D721Med (cell line): ENCODE results near the gene CDH2.
A peak's percentile ranks its signal among the peaks of the same experiment; 100 is the strongest.

Experiments
- DNase-seq: peaks from one replicate; pipeline ENCODE4 v3.0.0; 2011; ENCODE audit warnings: low spot score; ENCODE audit not compliant: insufficient read length
- FAIRE-seq: peaks from 2 replicates; lab custom pipeline; 2011; peaks lifted over from hg19 to GRCh38; lab: Jason Lieb, UNC
- TF ChIP-seq, protein P1 (sequence below): IDR thresholded peaks from 2 replicates; pipeline ENCODE4 v1.5.1; 2012; ENCODE audit warnings: mild to moderate bottlenecking, control low read depth; ENCODE audit not compliant: insufficient read depth; ENCODE audit errors: missing control alignments

Gene CDH2

DNA sequence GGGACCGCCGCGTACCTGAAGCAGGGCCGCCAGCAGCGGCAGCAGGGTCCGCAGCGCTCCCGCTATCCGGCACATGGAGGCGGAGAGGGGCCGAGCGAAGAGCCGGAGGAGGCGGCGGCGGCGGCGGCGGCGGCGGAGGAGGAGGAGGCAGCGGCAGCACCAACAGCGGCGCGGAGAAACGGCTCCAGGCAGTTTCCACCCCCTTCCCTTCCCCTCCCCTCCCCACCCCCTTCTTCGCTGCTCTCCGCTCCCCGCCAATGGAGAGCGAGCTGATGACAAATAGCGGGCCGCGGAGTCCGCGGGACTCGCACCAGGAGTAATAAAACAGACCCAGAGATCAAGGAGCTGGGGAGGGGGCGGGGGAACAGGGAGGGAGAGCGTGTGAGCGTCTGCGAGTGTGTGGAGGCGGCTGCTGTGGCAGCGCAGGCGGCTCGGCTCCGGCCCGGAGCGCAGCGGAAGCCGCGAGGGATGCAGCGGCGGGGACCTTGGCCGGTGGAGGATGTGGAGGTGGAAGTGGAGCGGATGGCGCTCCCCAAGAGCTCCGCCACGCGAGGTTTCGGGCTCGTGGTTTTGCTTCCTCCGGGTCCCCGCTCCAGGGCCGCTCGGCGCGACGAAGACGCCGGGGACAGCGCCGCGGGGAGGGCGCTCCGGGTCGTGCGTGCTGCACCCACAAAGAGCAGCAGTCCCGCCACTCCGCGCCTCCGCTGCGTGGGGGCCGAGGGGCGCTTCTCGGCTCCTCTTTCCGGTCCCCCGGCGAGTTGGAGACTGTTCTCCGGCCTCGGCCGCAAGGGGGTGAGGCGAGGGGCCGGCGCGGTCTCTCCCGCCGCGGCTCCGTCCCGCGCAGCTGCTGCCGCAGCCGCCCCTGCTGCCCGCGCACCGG is at the start of gene CDH2:
Gene CDH2 (minus strand): TSS at position 183 of the 880 bp plus-strand sequence. CDS start 108 bp downstream, at position 75.
- DNase-seq (peak; percentile 34), FAIRE-seq (no peak)
- TF ChIP-seq, protein P1, sequence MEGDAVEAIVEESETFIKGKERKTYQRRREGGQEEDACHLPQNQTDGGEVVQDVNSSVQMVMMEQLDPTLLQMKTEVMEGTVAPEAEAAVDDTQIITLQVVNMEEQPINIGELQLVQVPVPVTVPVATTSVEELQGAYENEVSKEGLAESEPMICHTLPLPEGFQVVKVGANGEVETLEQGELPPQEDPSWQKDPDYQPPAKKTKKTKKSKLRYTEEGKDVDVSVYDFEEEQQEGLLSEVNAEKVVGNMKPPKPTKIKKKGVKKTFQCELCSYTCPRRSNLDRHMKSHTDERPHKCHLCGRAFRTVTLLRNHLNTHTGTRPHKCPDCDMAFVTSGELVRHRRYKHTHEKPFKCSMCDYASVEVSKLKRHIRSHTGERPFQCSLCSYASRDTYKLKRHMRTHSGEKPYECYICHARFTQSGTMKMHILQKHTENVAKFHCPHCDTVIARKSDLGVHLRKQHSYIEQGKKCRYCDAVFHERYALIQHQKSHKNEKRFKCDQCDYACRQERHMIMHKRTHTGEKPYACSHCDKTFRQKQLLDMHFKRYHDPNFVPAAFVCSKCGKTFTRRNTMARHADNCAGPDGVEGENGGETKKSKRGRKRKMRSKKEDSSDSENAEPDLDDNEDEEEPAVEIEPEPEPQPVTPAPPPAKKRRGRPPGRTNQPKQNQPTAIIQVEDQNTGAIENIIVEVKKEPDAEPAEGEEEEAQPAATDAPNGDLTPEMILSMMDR = no peak

DNA sequence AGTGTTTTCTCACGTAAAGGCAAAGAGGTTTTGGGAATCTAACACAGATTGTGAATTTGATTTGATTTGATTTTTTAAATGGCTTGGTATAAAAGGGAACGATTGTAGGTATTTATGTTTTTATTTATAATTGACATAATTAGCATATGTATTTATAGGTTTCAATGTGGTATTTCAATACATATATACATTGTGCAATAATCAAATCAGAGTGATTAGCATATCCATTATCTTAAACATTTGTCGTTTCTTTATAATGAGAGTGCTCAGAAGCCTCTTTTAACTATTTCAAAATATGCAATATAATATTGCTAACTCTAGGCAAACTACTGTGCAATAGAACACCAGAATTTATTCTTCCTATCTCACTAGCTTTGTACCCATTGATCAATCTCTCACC is 35.1 kb upstream of the CDH2 start:
- DNase-seq (no peak), FAIRE-seq (no peak)
- TF ChIP-seq, protein P1 = no peak

DNA sequence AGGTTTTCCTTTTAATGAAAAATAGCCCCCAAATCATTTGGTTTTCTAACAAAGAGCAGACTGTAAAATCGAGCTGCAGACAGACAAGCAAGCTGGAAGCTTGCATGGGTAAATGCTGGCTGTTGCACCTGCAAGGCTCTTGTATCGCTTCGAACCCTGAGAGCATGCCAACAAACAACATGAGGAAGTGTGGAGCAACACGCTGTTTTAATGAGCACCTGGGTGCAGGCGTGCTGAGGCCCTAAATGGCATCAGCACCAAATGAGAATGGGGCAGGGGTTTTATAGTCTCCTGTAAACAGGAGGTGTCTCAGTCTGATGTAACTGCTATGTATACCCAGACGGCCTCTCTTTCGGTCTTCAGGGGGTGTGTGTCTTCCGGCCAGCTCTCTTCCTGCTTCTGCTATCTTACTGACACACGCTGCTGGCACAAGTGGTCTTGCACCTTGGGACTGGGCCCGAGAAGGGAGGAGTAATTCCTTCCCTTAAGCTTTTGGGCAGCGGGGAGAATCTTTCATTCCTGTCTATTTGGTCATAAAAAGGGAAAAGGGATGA is 31.9 kb upstream of the CDH2 start:
- TF ChIP-seq, protein P1 = no peak
- DNase-seq (no peak), FAIRE-seq (no peak)

DNA sequence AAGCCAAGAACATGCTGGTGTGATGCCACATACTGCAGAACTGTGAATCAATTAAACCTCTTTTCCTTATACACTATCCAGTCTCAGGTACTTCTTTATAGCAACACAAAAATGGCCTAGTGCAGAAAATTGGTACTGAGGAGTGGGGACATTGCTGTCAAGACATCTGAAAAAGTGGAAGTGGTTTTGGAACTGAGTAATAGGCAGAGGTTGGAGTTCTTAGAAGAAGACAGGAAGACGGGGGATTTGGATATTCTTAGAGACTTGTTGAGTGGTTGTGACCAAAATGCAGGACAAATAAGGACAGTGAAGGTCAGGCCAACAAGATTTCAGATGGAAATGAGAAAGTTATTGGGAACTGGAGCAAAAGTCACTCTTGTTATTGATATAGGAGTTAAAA is 31.3 kb upstream of the CDH2 start:
- DNase-seq = no peak
- FAIRE-seq = no peak
- TF ChIP-seq, protein P1 = no peak

DNA sequence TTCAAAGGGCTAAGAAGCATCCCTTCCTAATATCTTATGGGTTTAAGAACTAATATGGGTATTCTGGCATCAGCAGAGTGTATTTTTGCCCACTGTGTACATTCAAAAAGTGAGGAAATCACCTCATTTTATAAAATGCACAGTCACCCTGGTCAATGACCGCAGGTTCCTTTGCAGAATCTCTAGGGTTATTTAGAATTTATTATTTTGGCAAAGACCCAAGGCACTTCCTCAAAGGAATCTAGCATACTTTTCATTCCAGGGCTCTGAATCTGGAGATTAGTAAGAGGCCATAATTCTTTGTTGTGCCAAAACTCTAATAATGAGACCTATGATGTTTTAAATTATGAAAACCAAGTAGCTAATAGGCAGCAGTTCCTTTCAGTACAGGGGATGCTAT is 27.2 kb upstream of the CDH2 start:
- FAIRE-seq = no peak
- TF ChIP-seq, protein P1 = no peak
- no peak for DNase-seq

DNA sequence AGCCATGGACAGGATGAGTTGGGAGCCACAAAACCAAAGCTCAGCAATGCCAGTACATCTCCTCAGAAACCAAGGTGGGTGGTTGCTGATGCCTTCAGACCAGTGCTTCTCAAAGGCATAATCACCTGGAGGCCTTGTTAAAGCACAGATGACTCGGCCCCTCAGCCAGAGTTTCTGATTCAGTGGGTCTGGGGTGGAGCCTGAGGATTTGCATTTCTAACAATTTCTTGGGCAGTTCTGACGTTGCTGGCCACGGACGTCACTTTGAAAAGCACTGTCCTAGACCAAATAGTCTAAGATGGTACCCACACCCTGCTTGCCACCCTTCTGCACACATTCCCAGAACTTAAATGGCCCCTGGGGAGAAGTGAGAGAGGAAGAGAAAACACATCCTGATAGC is 24.1 kb upstream of the CDH2 start:
- TF ChIP-seq, protein P1 = no peak
- no peak for DNase-seq
- no peak for FAIRE-seq

DNA sequence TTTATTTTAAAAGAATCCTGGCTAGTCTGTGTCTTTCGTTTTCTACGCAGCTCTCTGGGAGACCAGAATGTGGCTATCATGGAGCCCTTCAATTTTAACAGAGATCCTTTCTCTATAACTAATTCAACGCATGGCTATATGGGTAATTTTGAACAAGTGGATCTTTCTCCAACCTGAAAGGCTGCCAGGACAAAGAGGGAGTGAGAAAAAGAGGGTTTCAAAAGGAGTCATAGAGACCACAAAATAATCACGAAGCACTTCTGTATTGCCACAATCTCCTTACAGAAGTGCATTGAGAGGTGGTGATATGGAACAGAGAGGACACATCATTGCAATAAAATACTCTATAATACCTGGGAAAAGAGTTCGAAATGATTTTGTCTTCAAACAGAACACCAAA is 21.7 kb upstream of the CDH2 start:
- TF ChIP-seq, protein P1 = no peak
- FAIRE-seq (no peak), DNase-seq (no peak)
